ENCODE measurements around the gene EHF. TPM values are rescaled to one million over a fixed set of nuclear protein-coding genes. Genes with fewer than 3 reads are reported as not detected.
A peak's percentile ranks its signal among the peaks of the same experiment; 100 is the strongest.

Gene EHF
- total and polyA plus RNA-seq, 9 of the 15 experiments (the other 6 are each of a cell fraction or from before 2014, with no cell fraction given), result 0.04 to 0.54 (median 0.37) TPM

GRCh38 chr11:34696862-34697261 is 76.0 kb downstream of the EHF start:
- no peak overlapping the region for H3K9ac ChIP-seq (ENCODE audit: insufficient read depth in 1 of 2, low read depth in 2 of 2, low read length in 2 of 2)
- H3K4me2 ChIP-seq (ENCODE audit: insufficient read depth, low read length), result no peak overlapping the region
- no peaks in the 10 kb centered on the region for H4K20me1 ChIP-seq (replicated peaks; ENCODE audit: control insufficient read depth, insufficient read depth, low read length)
- no peaks in the 10 kb centered on the region for H3K9me1 ChIP-seq (ENCODE audit: control insufficient read depth, insufficient read depth, low read length)
- TF ChIP-seq NFIX (CRISPR knock-in tag; IDR thresholded peaks at IDR 0.05; ENCODE audit: low read depth), result peak; percentile 5; the same call in 1 of the 2 replicates
- no peak for TF ChIP-seq U2AF1 (optimal IDR thresholded peaks at IDR 0.05; ENCODE audit: low read depth, low read length)
- TF ChIP-seq KLF16 (IDR thresholded peaks at IDR 0.05), result no peak
- no peak for TF ChIP-seq ZNF766 (CRISPR knock-in tag; conservative IDR thresholded peaks at IDR 0.05)
- TF ChIP-seq ZMIZ1 (IDR thresholded peaks at IDR 0.05; ENCODE audit: low read depth in 2 of 2, low read length in 2 of 2), result no peak
- TF ChIP-seq RBM22 (IDR thresholded peaks at IDR 0.05; ENCODE audit: low read depth, low read length, poor library complexity, severe bottlenecking), result no peak
- TF ChIP-seq NFIC (IDR thresholded peaks at IDR 0.05), result peak; percentile 84
- no peak for TF ChIP-seq SMAD3 (CRISPR knock-in tag; conservative IDR thresholded peaks at IDR 0.05)
- TF ChIP-seq ZBTB7A (IDR thresholded peaks at IDR 0.05; ENCODE audit: borderline replicate concordance, control insufficient read depth, low read depth, low read length), result no peak
- no peak for TF ChIP-seq ZBTB8A (IDR thresholded peaks at IDR 0.05; ENCODE audit: partially characterized antibody)
- H3K36me3 ChIP-seq (ENCODE audit: control insufficient read depth, insufficient read depth, low read length), result no peaks in the 10 kb centered on the region
- in situ Hi-C loops (cut with MboI), result no loop called here
- peaks cover 2% of the 10 kb centered on the region; the same call in 1 of the 2 replicates for H3K9me3 ChIP-seq (replicated peaks; ENCODE audit: control insufficient read depth, insufficient read depth, low read depth, low read length)
- H3K27me3 ChIP-seq (ENCODE audit: control insufficient read depth in 2 of 2, insufficient read depth in 2 of 2, low read length in 2 of 2), result no peaks in the 10 kb centered on the region
- no peaks in the 10 kb centered on the region for H3K4me1 ChIP-seq (replicated peaks in 1 of 2; ENCODE audit: control insufficient read depth in 2 of 2, insufficient read depth in 2 of 2, low read length in 2 of 2)
- H3K4me3 ChIP-seq, result no peak overlapping the region
- intact Hi-C loops (cut with micrococcal nuclease), result no loop called here
- ATAC-seq (no peak), DNase-seq (ENCODE audit: extremely low read depth in 1 of 4, low spot score in 3 of 4) (no peak), FAIRE-seq (no peak)
- no peak overlapping the region for H2AFZ ChIP-seq (ENCODE audit: low read depth, low read length)
- H3K27ac ChIP-seq (ENCODE audit: extremely low read depth, low read depth, low read length), result no peak overlapping the region
- no peaks in the 10 kb centered on the region for H3K79me2 ChIP-seq (ENCODE audit: control insufficient read depth, insufficient read depth, low read length)
- ChIA-PET POLR2A (interaction anchor here (1.0 kb wide), 1 partner anchor 13 kb away, joined by 4 read pairs; no protein-coding TSS in a partner anchor), CTCF (ENCODE audit: low intra/inter-chr PET ratio) (no interaction called here)
- BruUV-seq (replicated peaks), result no TSS peak

All from K562 (cell line).